Regular cardiac myocyte (primary cell): ENCODE results near the gene STUM. TPM values are rescaled to one million over a fixed set of nuclear protein-coding genes. Genes with fewer than 3 reads are reported as not detected.

Experiments
- total RNA-seq: library from RNA; depleted of rRNA; stranded (reverse); fragments of >200 nt; gene quantifications from 2 replicates; pipeline ENCODE4 v1.2.3, GENCODE V29; 2014

STUM gene, protein sequence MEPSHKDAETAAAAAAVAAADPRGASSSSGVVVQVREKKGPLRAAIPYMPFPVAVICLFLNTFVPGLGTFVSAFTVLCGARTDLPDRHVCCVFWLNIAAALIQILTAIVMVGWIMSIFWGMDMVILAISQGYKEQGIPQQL
- total RNA-seq = under 0.01 TPM in 1 of 2 replicates, not detected in the other

GRCh38 chr1:226548256-226549093 lies at the start of gene STUM:
Gene STUM, plus strand, starts transcription at chr1:226548764. Its CDS starts 141 bp downstream, at chr1:226548905.

Other genes starting within 250 kb of the STUM start
- 2.8 and 8.4 TPM in 2 replicates for gene LIN9, start 239.6 kb upstream of the STUM start, total RNA-seq
- gene PARP1, start 140.7 kb upstream of the STUM start, total RNA-seq = 47.4 and 160 TPM in 2 replicates
- gene ITPKB, start 190.5 kb downstream of the STUM start, total RNA-seq = 6.7 and 9.9 TPM in 2 replicates